ENCODE results near the gene CYP1B1.
A peak's percentile ranks its signal among the peaks of the same experiment; 100 is the strongest.
"Not testable (repeated sequence)": the region's sequence is repeated elsewhere in the genome, so short reads cannot be mapped to it uniquely, and the experiment has no call there.

CYP1B1 gene

GRCh38 chr2:38075507-38076151, at the start of gene CYP1B1:
CYP1B1 (minus strand) TSS chr2:38076151; CDS start chr2:38075388, 763 bp downstream.
- DNase-seq, result no peak
- no peak for ATAC-seq

GRCh38 chr2:38125007-38125406, 49.1 kb upstream of the CYP1B1 start:
- ATAC-seq (no peak), DNase-seq (no peak)

- ATAC-seq (no peak), DNase-seq (no peak)
Measured at GRCh38 chr2:38123911-38124310, 48.0 kb upstream of the CYP1B1 start.

GRCh38 chr2:38122344-38122743, 46.4 kb upstream of the CYP1B1 start:
- no peak for ATAC-seq
- no peak for DNase-seq

- ATAC-seq, result no peak
- no peak for DNase-seq
Measured at GRCh38 chr2:38121481-38121880, 45.5 kb upstream of the CYP1B1 start.

GRCh38 chr2:38120829-38121228, 44.9 kb upstream of the CYP1B1 start:
- no peak for DNase-seq
- ATAC-seq, result no peak

GRCh38 chr2:38120264-38120592, 44.3 kb upstream of the CYP1B1 start:
- no peak for DNase-seq
- no peak for ATAC-seq

GRCh38 chr2:38116762-38117161, 40.8 kb upstream of the CYP1B1 start:
- ATAC-seq, result no peak

GRCh38 chr2:38115216-38116032, 39.5 kb upstream of the CYP1B1 start:
- ATAC-seq (peak; percentile 78), DNase-seq (peak; percentile 87)

More at GRCh38 chr2:38116762-38117161, 40.8 kb upstream of the CYP1B1 start:
- no peak for DNase-seq

- no peak for ATAC-seq
- DNase-seq, result no peak
Measured at GRCh38 chr2:38113981-38114708, 38.2 kb upstream of the CYP1B1 start.

- DNase-seq (no peak), ATAC-seq (no peak)
Measured at GRCh38 chr2:38113051-38113450, 37.1 kb upstream of the CYP1B1 start.

- ATAC-seq, DNase-seq: not testable (repeated sequence)
Measured at GRCh38 chr2:38111350-38111749, 35.4 kb upstream of the CYP1B1 start.

GRCh38 chr2:38109732-38110181, 33.8 kb upstream of the CYP1B1 start:
- ATAC-seq, result no peak
- no peak for DNase-seq

- DNase-seq, result no peak
- no peak for ATAC-seq
Measured at GRCh38 chr2:38108907-38109731, 33.2 kb upstream of the CYP1B1 start.

- no peak for ATAC-seq
- no peak for DNase-seq
Measured at GRCh38 chr2:38107738-38108410, 31.9 kb upstream of the CYP1B1 start.

- no peak for DNase-seq
- ATAC-seq, result peak; percentile 72
Measured at GRCh38 chr2:38106405-38107094, 30.6 kb upstream of the CYP1B1 start.

- no peak for ATAC-seq
Measured at GRCh38 chr2:38105922-38106321, 30.0 kb upstream of the CYP1B1 start.

GRCh38 chr2:38104598-38104997, 28.6 kb upstream of the CYP1B1 start:
- DNase-seq (no peak), ATAC-seq (no peak)

More at GRCh38 chr2:38105922-38106321, 30.0 kb upstream of the CYP1B1 start:
- DNase-seq, result no peak

GRCh38 chr2:38100328-38100727, 24.4 kb upstream of the CYP1B1 start:
- ATAC-seq (no peak), DNase-seq (no peak)

GRCh38 chr2:38099099-38100028, 23.4 kb upstream of the CYP1B1 start:
- DNase-seq (no peak), ATAC-seq (no peak)

All from stimulated activated naive CD8-positive, alpha-beta T cell treated with anti-CD3 and anti-CD28 coated beads, Interleukin-15, Interleukin-2, amounts not matched to agents 100 U/mL and 50 U/mL, for 24 hours (primary cell).